Astrocyte (in vitro differentiated cells and primary cell): ENCODE data around the gene ARPC2. TPM values are rescaled to one million over a fixed set of nuclear protein-coding genes. Genes with fewer than 3 reads are reported as not detected.

Source experiments
- DNase-seq: peaks from one replicate; pipeline ENCODE4 v3.0.0-alpha.2; 2010; ENCODE audit warnings: low read depth
- FAIRE-seq: peaks from 2 replicates; lab custom pipeline; 2011; peaks lifted over from hg19 to GRCh38; lab: Jason Lieb, UNC
- H2AFZ ChIP-seq: 2 replicates; pipeline ENCODE4 v1.6.0; 2012; ENCODE audit warnings: low read depth, low read length, inconsistent platforms
- H3K27ac ChIP-seq: 2 replicates; pipeline ENCODE4 v1.5.1; 2011; ENCODE audit warnings: low read depth, low read length, inconsistent platforms
- H3K27me3 ChIP-seq: 2 replicates; pipeline ENCODE4 v1.6.0; 2011; ENCODE audit warnings: low read length, inconsistent platforms; ENCODE audit not compliant: insufficient read depth
- H3K36me3 ChIP-seq: 2 replicates; pipeline ENCODE4 v1.5.1; 2011; ENCODE audit warnings: low read length, inconsistent platforms; ENCODE audit not compliant: insufficient read depth
- H3K4me1 ChIP-seq: 2 replicates; pipeline ENCODE4 v1.5.1; 2011; ENCODE audit warnings: low read length, inconsistent platforms; ENCODE audit not compliant: insufficient read depth
- H3K4me2 ChIP-seq: 2 replicates; pipeline ENCODE4 v1.6.0; 2012; ENCODE audit warnings: low read length, inconsistent platforms
- H3K4me3 ChIP-seq: 2 replicates; pipeline ENCODE4 v1.5.1; 2011; ENCODE audit warnings: low read depth, mild to moderate bottlenecking, low read length, inconsistent platforms; ENCODE audit not compliant: insufficient read depth
- H3K79me2 ChIP-seq: 2 replicates; pipeline ENCODE4 v1.6.0; 2012; ENCODE audit warnings: mild to moderate bottlenecking, low read length, inconsistent platforms; ENCODE audit not compliant: insufficient read depth
- H3K9ac ChIP-seq: 2 replicates; pipeline ENCODE4 v1.6.0; 2012; ENCODE audit warnings: mild to moderate bottlenecking, low read length, inconsistent platforms
- H3K9me3 ChIP-seq: 2 replicates; pipeline ENCODE4 v1.5.1; 2012; ENCODE audit warnings: low read depth, mild to moderate bottlenecking, low read length, inconsistent platforms; ENCODE audit not compliant: insufficient read depth
- H4K20me1 ChIP-seq: 2 replicates; pipeline ENCODE4 v1.6.0; 2012; ENCODE audit warnings: low read length, inconsistent platforms; ENCODE audit not compliant: insufficient read depth
- H3K27ac Mint-ChIP-seq: one replicate; pipeline ENCODE4 v1.8.0; 2021; ENCODE audit warnings: mild to moderate bottlenecking, mixed read lengths; ENCODE audit not compliant: unreplicated experiment
- H3K27me3 Mint-ChIP-seq: one replicate; pipeline ENCODE4 v1.8.0; 2021; ENCODE audit warnings: low read depth, mixed read lengths; ENCODE audit not compliant: unreplicated experiment
- H3K36me3 Mint-ChIP-seq: one replicate; pipeline ENCODE4 v1.8.0; 2021; ENCODE audit warnings: low read depth, mixed read lengths; ENCODE audit not compliant: unreplicated experiment
- H3K4me1 Mint-ChIP-seq: one replicate; pipeline ENCODE4 v1.8.0; 2021; ENCODE audit warnings: low read depth, mixed read lengths; ENCODE audit not compliant: unreplicated experiment
- H3K4me3 Mint-ChIP-seq: one replicate; pipeline ENCODE4 v1.8.0; 2021; ENCODE audit warnings: mild to moderate bottlenecking, moderate library complexity, mixed read lengths; ENCODE audit not compliant: unreplicated experiment
- H3K9me3 Mint-ChIP-seq: one replicate; pipeline ENCODE4 v1.8.0; 2021; ENCODE audit warnings: mild to moderate bottlenecking, mixed read lengths; ENCODE audit not compliant: unreplicated experiment
- EZH2 ChIP-seq: IDR thresholded peaks from 2 replicates; pipeline ENCODE4 v1.6.1; 2012; ENCODE audit warnings: mild to moderate bottlenecking, low read length, inconsistent platforms; ENCODE audit not compliant: insufficient read depth
- total RNA-seq: library from RNA; stranded (reverse); gene quantifications from 2 replicates; pipeline ENCODE4 v1.2.1, GENCODE V29; 2021
- TF ChIP-seq, protein P1 (sequence below): IDR thresholded peaks from 2 replicates; pipeline ENCODE4 v1.5.1; 2011; ENCODE audit warnings: low read depth, mild to moderate bottlenecking, inconsistent platforms, low read length, moderate library complexity; ENCODE audit not compliant: insufficient read depth

Gene ARPC2
- total RNA-seq, 1 donor from 2014 or later: 535 TPM

DNA sequence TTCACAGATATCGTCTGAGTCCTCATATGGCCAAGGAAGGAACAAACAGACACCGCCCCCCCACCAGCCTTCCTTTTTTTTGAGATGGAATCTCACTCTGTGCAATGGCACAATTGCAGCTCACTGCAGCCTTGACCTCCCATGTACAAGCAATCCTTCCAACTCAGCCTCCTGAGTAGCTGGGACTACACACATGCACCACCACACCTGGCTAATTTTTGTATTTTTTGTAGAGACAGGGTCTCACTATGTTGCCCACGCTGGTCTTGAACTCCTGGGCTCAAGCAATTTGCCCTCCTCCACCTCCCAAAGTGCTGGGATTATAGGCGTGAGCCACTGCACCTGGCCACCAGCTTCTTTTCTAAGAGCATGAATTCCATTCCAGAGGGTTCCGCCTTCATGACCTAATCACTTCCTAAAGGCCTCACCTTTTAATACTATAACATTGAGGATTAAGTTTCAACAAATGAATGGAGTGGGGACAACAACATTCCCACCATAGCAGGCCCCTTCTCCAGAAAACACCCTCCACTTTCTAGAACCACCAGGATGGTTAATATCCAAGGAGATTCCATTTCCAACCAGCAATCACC, 77.5 kb downstream of the ARPC2 start:
- Mint-ChIP-seq H3K4me3 (no peak overlapping the region), H3K9me3 (no peaks in the 10 kb centered on the region), H3K27ac (no peak overlapping the region), H3K4me1 (peaks cover 12% of the 10 kb centered on the region), H3K27me3 (no peaks in the 10 kb centered on the region), H3K36me3 (peaks cover 2% of the 10 kb centered on the region)
- no peak overlapping the region for H3K4me2 ChIP-seq
- no peaks in the 10 kb centered on the region for H3K36me3 ChIP-seq
- no peaks in the 10 kb centered on the region for H3K9me3 ChIP-seq
- H3K4me1 ChIP-seq: peaks cover 31% of the 10 kb centered on the region
- peaks cover 4% of the 10 kb centered on the region for H4K20me1 ChIP-seq
- no peak for TF ChIP-seq EZH2
- TF ChIP-seq, protein P1, sequence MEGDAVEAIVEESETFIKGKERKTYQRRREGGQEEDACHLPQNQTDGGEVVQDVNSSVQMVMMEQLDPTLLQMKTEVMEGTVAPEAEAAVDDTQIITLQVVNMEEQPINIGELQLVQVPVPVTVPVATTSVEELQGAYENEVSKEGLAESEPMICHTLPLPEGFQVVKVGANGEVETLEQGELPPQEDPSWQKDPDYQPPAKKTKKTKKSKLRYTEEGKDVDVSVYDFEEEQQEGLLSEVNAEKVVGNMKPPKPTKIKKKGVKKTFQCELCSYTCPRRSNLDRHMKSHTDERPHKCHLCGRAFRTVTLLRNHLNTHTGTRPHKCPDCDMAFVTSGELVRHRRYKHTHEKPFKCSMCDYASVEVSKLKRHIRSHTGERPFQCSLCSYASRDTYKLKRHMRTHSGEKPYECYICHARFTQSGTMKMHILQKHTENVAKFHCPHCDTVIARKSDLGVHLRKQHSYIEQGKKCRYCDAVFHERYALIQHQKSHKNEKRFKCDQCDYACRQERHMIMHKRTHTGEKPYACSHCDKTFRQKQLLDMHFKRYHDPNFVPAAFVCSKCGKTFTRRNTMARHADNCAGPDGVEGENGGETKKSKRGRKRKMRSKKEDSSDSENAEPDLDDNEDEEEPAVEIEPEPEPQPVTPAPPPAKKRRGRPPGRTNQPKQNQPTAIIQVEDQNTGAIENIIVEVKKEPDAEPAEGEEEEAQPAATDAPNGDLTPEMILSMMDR: no peak
- no peaks in the 10 kb centered on the region for H3K27me3 ChIP-seq
- H3K4me3 ChIP-seq: no peak overlapping the region
- FAIRE-seq (no peak), DNase-seq (no peak)
- H3K27ac ChIP-seq: no peak overlapping the region
- H3K79me2 ChIP-seq: peaks cover 32% of the 10 kb centered on the region
- H3K9ac ChIP-seq: no peak overlapping the region
- no peak overlapping the region for H2AFZ ChIP-seq

DNA sequence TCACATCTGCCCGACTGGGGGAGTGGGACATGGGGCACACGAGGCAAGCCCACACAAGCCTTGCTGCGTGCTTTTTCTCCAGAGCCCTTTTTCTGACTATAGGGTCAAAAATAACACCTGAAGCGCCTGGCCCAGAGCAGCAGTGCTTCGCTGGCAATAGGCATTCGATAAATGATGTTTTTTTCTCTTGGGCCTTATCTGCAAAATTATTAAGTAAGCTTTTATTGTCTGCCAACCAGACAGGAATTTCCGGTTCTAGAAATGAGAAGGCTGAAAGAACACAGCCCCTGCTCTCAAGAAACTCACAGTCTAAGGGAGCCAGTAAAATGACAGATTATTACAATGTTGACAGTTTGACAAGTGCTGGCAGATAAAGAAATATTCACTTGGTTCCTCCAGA, 78.0 kb downstream of the ARPC2 start:
- H3K4me1 Mint-ChIP-seq: peaks cover 8% of the 10 kb centered on the region
- no peaks in the 10 kb centered on the region for H3K36me3 ChIP-seq
- no peaks in the 10 kb centered on the region for H3K27me3 Mint-ChIP-seq
- H3K4me2 ChIP-seq: no peak overlapping the region
- no peaks in the 10 kb centered on the region for H3K9me3 ChIP-seq
- H2AFZ ChIP-seq: no peak overlapping the region
- H3K4me3 Mint-ChIP-seq: no peak overlapping the region
- H3K9me3 Mint-ChIP-seq: no peaks in the 10 kb centered on the region
- H3K79me2 ChIP-seq: peaks cover 27% of the 10 kb centered on the region
- peaks cover 26% of the 10 kb centered on the region for H3K4me1 ChIP-seq
- H3K27me3 ChIP-seq: no peaks in the 10 kb centered on the region
- H3K27ac ChIP-seq: no peak overlapping the region
- DNase-seq: no peak
- TF ChIP-seq EZH2: no peak
- TF ChIP-seq, protein P1: no peak
- peaks cover 2% of the 10 kb centered on the region for H3K36me3 Mint-ChIP-seq
- H3K9ac ChIP-seq: no peak overlapping the region
- H3K27ac Mint-ChIP-seq: no peak overlapping the region
- H3K4me3 ChIP-seq: no peak overlapping the region
- FAIRE-seq: no peak
- no peaks in the 10 kb centered on the region for H4K20me1 ChIP-seq

DNA sequence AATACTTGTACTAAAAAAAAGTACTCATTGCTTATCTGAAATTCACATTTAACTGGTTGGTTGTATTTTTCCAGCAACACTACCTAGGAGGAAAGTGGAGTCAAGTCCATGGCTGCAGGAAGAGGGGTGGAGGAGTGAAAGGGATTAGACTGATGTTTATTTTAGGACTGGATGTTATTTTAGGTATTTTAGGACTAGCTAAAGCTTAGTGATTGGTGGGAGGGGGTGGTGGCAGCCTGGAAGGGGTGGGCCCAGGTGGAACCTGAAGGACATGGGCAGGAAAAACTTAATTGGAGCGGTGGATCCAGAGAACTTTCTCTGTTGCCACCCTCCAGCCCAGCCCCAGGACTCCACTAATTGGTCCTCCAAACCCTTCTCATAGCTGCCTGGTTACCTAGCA, 79.2 kb downstream of the ARPC2 start:
- H3K27ac ChIP-seq: no peak overlapping the region
- H3K9me3 ChIP-seq: no peaks in the 10 kb centered on the region
- H3K27me3 Mint-ChIP-seq: no peaks in the 10 kb centered on the region
- H3K9me3 Mint-ChIP-seq: no peaks in the 10 kb centered on the region
- TF ChIP-seq, protein P1: no peak
- no peak for TF ChIP-seq EZH2
- H4K20me1 ChIP-seq: no peaks in the 10 kb centered on the region
- H3K36me3 Mint-ChIP-seq: no peaks in the 10 kb centered on the region
- H3K79me2 ChIP-seq: peaks cover 15% of the 10 kb centered on the region
- H3K4me1 Mint-ChIP-seq: peaks cover 3% of the 10 kb centered on the region
- FAIRE-seq (no peak), DNase-seq (no peak)
- no peak overlapping the region for H3K4me3 Mint-ChIP-seq
- no peak overlapping the region for H2AFZ ChIP-seq
- H3K27me3 ChIP-seq: no peaks in the 10 kb centered on the region
- H3K27ac Mint-ChIP-seq: no peak overlapping the region
- H3K36me3 ChIP-seq: no peaks in the 10 kb centered on the region
- H3K4me1 ChIP-seq: peaks cover 15% of the 10 kb centered on the region
- no peak overlapping the region for H3K4me3 ChIP-seq
- no peak overlapping the region for H3K4me2 ChIP-seq
- no peak overlapping the region for H3K9ac ChIP-seq
